HUES48 (cell line): ENCODE measurements around the gene EPC2.

Experiments
- H3K27ac ChIP-seq: one replicate; pipeline ENCODE4 v1.7.0; 2013; ENCODE audit warnings: low read depth, low read length, inconsistent platforms
- H3K27me3 ChIP-seq: 2 replicates; pipeline ENCODE4 v1.6.1; 2013; ENCODE audit warnings: mild to moderate bottlenecking, low read length; ENCODE audit not compliant: control insufficient read depth, insufficient read depth
- H3K36me3 ChIP-seq: 2 replicates; pipeline ENCODE4 v1.6.1; 2013; ENCODE audit warnings: low read length; ENCODE audit not compliant: control insufficient read depth, insufficient read depth
- H3K4me1 ChIP-seq: 2 replicates; pipeline ENCODE4 v1.6.1; 2013; ENCODE audit warnings: mild to moderate bottlenecking, low read length; ENCODE audit not compliant: control insufficient read depth, insufficient read depth
- H3K4me3 ChIP-seq: 2 replicates; pipeline ENCODE4 v1.5.1; 2013; ENCODE audit warnings: mild to moderate bottlenecking, low read depth, low read length
- H3K9ac ChIP-seq: 2 replicates; pipeline ENCODE4 v1.6.1; 2013; ENCODE audit warnings: mild to moderate bottlenecking, low read depth, low read length, moderate library complexity
- H3K9me3 ChIP-seq: 2 replicates; pipeline ENCODE4 v1.6.1; 2013; ENCODE audit warnings: low read length; ENCODE audit not compliant: control insufficient read depth, insufficient read depth

Gene EPC2

DNA sequence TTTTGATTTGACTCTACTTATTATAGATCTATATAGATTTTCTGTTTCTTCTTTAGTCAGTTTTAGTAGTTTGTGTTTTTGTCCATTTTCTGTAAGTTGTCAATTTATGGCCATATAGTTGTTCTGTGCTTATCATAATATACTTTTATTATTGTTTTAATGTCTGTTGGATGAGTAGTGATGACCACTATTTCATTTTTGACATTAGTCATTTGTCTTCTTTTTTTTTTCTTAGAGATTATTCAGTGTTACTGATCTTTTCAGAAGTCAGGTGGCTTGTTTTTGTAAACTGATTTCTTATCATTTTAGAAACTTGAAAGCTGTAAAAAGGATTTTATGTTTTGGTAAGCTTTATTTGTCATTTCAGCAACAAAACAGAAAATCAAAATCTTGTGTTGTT, 57.3 kb downstream of the EPC2 start:
- Histone ChIP-seq H3K9ac (no peak overlapping the region), H3K36me3 (peaks cover 7% of the 10 kb centered on the region; the same call in 1 of the 2 replicates), H3K27me3 (no peaks in the 10 kb centered on the region), H3K9me3 (peaks cover 21% of the 10 kb centered on the region), H3K4me1 (no peaks in the 10 kb centered on the region), H3K27ac (no peak overlapping the region), H3K4me3 (no peak overlapping the region)

DNA sequence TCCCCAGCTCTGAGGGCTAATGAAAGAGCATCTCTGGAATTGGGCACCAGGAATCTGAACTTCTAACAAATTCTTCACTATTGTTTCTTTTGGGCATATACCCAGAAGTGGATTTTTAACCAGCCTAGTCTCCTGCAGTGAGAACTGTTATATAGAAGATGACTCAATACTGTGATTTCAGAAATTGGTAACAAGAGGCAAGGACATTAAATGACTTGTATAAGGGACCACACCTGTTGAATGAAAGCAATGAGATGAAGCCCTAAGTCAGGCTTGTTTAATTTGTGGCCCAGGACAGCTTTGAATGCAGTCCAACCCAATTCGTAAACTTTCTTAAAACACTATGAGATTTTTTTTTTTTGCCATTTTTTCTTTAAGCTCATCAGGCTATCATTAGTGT, 57.9 kb downstream of the EPC2 start:
- no peak overlapping the region for H3K9ac ChIP-seq
- H3K27me3 ChIP-seq, result no peaks in the 10 kb centered on the region
- H3K36me3 ChIP-seq, result peaks cover 7% of the 10 kb centered on the region; the same call in 1 of the 2 replicates
- H3K9me3 ChIP-seq, result peaks cover 21% of the 10 kb centered on the region
- no peak overlapping the region for H3K4me3 ChIP-seq
- no peak overlapping the region for H3K27ac ChIP-seq
- no peaks in the 10 kb centered on the region for H3K4me1 ChIP-seq

DNA sequence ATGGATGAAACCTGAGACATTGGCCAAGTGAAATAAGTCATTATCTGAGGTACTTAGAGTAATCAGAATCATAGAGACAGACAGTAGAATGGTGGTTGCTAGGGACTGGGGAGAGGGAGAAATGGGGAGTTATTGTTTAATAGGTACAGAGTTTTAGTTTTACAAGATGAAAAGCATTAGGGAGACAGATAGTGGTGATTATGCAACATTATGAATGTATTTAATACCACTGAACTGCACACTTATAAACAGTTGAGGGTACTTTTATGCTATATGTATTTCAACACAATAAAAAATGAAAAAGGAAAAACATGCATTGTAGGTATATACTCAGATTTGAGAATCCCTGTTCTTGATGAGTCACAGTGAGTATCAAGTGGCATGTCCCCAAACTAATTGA, 59.7 kb downstream of the EPC2 start:
- peaks cover 18% of the 10 kb centered on the region for H3K9me3 ChIP-seq
- H3K9ac ChIP-seq, result no peak overlapping the region

DNA sequence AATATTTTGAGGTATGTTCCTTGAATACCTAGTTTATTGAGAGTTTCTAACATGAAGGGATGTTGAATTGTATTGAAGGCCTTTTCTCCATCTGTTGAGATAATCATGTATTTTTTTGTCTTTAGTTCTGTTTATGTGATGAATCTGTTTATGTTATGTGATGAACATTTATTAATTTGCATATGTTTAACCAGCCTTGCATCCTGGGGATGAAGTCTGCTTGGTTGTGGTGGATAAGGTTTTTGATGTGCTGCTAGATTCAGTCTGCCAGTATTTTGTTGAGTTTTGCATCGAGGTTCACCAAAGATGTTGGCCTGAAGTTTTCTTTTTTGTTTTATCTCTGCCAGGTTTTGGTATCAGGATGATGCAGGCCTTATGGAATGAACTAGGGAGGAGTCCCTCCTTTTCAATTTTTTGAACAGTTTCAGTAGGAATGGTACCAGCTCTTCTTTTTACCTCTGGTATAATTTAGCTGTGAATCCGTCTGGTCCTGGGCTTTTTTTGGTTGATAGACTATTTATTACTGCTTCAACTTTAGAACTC, 71.9 kb downstream of the EPC2 start:
- H3K4me1 ChIP-seq, result peaks cover 13% of the 10 kb centered on the region
- no peak overlapping the region for H3K27ac ChIP-seq
- H3K36me3 ChIP-seq, result no peaks in the 10 kb centered on the region
- no peak overlapping the region for H3K9ac ChIP-seq
- no peak overlapping the region for H3K4me3 ChIP-seq
- no peaks in the 10 kb centered on the region for H3K9me3 ChIP-seq
- H3K27me3 ChIP-seq, result no peaks in the 10 kb centered on the region

More for the DNA sequence above, 59.7 kb downstream of the EPC2 start:
- no peaks in the 10 kb centered on the region for H3K27me3 ChIP-seq
- no peaks in the 10 kb centered on the region for H3K4me1 ChIP-seq
- no peak overlapping the region for H3K27ac ChIP-seq
- H3K4me3 ChIP-seq, result no peak overlapping the region
- peaks cover 7% of the 10 kb centered on the region; the same call in 1 of the 2 replicates for H3K36me3 ChIP-seq

DNA sequence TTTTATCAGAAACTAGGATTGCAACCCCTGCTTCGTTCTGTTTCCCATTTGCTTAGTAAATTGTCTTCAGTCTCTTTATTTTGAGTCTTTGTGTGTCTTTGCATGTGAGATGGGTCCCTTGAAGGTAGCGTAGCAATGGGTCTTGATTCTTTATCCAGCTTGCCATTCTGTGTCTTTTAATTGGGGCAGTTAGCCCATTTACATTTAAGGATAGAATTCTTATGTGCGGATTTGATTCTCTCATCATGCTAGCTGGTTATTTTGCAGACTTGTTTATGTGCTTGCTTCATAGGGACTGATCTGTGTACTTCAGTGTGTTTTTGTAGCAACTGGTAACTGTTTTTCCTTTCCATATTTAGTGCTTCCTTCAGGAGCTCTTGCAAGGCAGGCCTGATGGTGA, 73.5 kb downstream of the EPC2 start:
- no peak overlapping the region for H3K27ac ChIP-seq
- no peak overlapping the region for H3K9ac ChIP-seq
- H3K4me3 ChIP-seq, result no peak overlapping the region
- no peaks in the 10 kb centered on the region for H3K9me3 ChIP-seq
- no peaks in the 10 kb centered on the region for H3K36me3 ChIP-seq
- peaks cover 27% of the 10 kb centered on the region for H3K4me1 ChIP-seq
- no peaks in the 10 kb centered on the region for H3K27me3 ChIP-seq

DNA sequence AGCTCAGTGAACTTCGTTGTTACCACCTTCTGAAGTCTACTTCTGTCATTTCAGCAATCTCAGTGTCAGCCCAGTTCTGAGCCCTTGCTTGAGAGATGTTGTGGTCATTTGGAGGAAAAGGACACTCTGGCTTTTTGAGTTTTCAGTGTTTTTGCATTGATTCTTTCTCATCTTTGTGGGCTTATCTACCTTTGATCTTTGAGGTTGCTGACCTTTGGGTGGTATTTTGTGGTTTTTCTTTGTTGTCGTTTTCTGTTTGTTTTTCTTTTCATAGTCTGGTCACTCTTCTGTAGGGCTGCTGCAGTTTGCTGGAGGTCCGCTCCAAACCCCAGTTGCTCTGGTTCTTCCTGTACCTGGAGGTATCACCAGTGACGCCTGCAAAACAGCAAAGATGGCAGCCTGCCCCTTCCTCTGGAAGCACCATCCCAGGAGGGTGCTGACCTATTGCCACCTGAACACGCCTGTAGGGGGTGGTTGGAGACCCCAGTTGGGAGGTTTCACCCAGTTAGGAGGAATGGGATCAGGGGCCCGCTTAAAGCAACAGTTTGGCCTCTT, 74.7 kb downstream of the EPC2 start:
- Histone ChIP-seq H3K9ac (no peak overlapping the region), H3K9me3 (no peaks in the 10 kb centered on the region), H3K4me3 (no peak overlapping the region), H3K27me3 (no peaks in the 10 kb centered on the region), H3K36me3 (no peaks in the 10 kb centered on the region), H3K4me1 (peaks cover 32% of the 10 kb centered on the region), H3K27ac (no peak overlapping the region)

DNA sequence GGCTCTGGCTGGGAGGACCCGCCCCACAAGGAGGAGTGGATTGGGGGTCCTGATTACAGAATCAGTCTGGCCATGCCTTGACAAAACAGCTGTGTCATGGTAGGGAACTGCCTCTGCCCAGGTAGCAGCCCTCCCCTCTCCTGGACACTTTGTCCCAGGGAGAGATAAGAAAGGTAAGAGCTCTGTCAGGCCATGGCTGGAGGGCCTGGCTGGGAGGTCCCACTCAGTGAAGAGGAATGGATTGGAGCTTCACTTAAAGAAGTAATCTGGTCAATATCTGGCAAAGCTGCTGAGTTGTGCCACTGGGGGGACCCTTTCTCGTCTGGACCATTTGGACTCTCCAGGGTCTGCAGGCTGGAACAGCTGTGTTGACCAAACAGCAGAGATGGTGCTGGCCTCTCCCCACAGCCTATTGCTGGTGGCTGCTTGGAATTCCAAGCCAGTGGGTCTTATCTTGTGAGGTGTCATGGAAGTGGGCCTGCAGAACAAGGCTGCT, 75.4 kb downstream of the EPC2 start:
- H3K9me3 ChIP-seq, result no peaks in the 10 kb centered on the region
- H3K4me3 ChIP-seq, result no peak overlapping the region
- H3K4me1 ChIP-seq, result peaks cover 32% of the 10 kb centered on the region
- no peak overlapping the region for H3K27ac ChIP-seq
- H3K9ac ChIP-seq, result no peak overlapping the region
- H3K27me3 ChIP-seq, result no peaks in the 10 kb centered on the region
- no peaks in the 10 kb centered on the region for H3K36me3 ChIP-seq

DNA sequence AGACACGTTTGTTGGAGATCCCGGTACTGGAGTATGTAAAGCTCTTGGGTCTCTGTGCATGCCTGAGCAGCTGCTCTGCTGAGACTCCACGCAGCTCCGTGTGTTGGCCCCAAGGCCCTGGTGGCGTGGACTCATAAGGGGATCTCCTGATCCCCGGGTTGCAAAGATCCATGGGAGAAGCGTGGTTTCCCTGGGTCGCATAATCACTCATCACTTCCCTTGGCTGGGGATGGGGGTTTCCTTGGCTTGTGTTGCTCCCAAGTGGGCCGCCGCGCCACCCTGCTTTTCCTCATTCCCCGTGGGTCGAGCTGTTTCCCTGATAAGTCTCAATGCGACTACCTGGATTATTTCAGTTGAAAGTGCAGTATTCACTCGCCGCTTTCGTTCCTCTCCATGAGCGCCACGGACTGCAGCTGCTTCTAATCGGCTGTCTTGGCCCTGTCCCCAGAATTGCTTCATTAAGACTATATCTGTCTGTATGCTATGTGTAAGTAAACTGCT, 76.0 kb downstream of the EPC2 start:
- Histone ChIP-seq H3K9me3 (no peaks in the 10 kb centered on the region), H3K4me3 (no peak overlapping the region), H3K4me1 (peaks cover 32% of the 10 kb centered on the region), H3K27ac (no peak overlapping the region), H3K9ac (no peak overlapping the region), H3K27me3 (no peaks in the 10 kb centered on the region), H3K36me3 (no peaks in the 10 kb centered on the region)

DNA sequence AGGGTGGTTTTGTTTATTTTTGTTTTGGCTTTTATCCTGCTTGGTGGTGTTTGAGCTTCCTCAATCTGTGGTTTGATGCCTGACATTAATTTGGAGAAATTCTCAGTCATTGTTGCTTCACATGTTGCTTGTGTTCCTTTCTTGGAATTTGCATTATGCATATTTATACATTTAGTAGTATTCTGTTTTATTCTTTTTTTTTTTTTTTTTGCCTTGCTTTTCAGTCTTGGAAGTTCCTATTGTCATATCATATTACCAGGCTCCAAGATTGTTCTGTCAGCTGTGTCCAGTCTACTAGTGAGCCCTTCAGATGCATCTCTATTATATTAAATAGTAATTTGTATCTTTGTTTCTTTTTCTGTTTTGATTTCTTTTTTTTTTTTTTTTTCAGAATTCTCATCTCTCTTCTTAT, 77.0 kb downstream of the EPC2 start:
- Histone ChIP-seq H3K27ac (no peak overlapping the region), H3K27me3 (no peaks in the 10 kb centered on the region), H3K36me3 (no peaks in the 10 kb centered on the region), H3K9me3 (no peaks in the 10 kb centered on the region), H3K9ac (no peak overlapping the region), H3K4me1 (peaks cover 32% of the 10 kb centered on the region), H3K4me3 (no peak overlapping the region)

DNA sequence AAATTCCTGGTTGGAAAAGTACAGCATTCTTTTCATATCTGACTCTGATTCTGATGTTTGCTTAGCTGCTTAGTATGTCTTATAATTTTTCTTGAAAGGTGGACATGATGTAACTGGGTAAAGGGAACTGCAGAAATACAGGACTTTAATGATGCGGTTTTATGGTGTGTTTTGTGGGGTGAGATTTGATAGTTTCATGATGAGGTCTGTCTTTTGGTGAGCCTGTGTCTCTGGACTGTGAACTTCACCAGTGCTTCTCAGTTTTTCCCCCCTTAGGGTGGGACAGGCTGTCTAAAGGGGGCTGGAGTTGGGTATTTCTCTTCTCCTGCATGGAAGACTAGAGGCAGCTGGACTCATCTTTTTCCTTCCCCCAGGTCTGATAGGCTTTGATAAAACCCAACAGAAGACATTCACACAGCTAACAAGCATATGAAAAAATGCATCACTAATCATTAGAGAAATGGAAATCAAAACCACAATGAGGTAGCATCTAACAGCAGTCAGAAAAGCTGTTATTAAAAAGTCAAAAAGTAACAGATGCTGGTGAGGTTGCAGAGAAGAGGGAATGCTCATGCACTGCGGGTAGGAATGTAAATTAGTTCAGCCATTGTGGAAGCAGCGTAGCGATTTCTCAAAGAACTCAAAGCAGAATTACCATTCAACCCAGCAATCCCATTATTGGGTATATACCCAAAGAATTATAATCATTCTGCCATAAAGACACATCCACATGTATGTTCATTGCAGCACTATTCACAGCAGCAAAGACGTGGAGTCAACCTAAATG, 77.6 kb downstream of the EPC2 start:
- no peak overlapping the region for H3K27ac ChIP-seq
- H3K27me3 ChIP-seq, result no peaks in the 10 kb centered on the region
- peaks cover 32% of the 10 kb centered on the region for H3K4me1 ChIP-seq
- no peaks in the 10 kb centered on the region for H3K9me3 ChIP-seq
- no peaks in the 10 kb centered on the region for H3K36me3 ChIP-seq
- H3K9ac ChIP-seq, result no peak overlapping the region
- no peak overlapping the region for H3K4me3 ChIP-seq

DNA sequence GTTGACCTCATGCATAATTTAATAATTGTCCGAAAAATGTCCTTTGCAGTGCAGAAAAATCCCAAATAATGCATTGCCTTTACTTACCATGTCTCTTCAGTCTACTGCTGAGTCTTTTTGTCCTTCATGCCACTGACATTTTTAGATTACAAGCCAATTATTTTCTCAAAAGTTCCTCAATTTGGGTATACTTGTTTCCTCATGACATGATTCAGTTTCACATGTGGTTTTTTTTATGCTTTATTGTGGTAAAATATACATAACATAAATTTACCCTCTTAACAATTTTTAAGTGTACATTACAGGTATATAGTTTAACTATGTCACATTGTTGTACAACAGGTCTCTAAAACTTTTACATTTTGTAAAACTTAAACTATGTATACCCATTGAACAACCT, 81.0 kb downstream of the EPC2 start:
- Histone ChIP-seq H3K4me3 (no peak overlapping the region), H3K27me3 (no peaks in the 10 kb centered on the region), H3K27ac (no peak overlapping the region), H3K9ac (no peak overlapping the region), H3K36me3 (no peaks in the 10 kb centered on the region), H3K9me3 (no peaks in the 10 kb centered on the region), H3K4me1 (peaks cover 27% of the 10 kb centered on the region)
